K562 (cell line): Measurements from ENCODE around the gene PIK3R1. TPM values are rescaled to one million over a fixed set of nuclear protein-coding genes. Genes with fewer than 3 reads are reported as not detected.

ENCODE experiments used
- ASH1L ChIP-seq: fragments of 450-650 bp; IDR thresholded peaks from 2 replicates; pipeline ENCODE4 v1.6.1; 2018; ENCODE audit warnings: borderline replicate concordance, mild to moderate bottlenecking, low read depth; ENCODE audit not compliant: partially characterized antibody
- DPF2 ChIP-seq: fragments of 450-650 bp; IDR thresholded peaks from 2 replicates; pipeline ENCODE4 v1.6.1; 2016
- GTF2F1 ChIP-seq: IDR thresholded peaks from 2 replicates; pipeline ENCODE4 v1.6.1; 2011; ENCODE audit warnings: low read depth, low read length, improper control_type of control experiment
- HLTF ChIP-seq: fragments of 450-650 bp; IDR thresholded peaks from 2 replicates; pipeline ENCODE4 v1.6.1; 2016
- HOXB6 ChIP-seq: fragments of 250-450 bp; sonication (Bioruptor Pico); IDR thresholded peaks from 2 replicates; pipeline ENCODE4 v1.5.1; 2022; ENCODE audit warnings: mild to moderate bottlenecking, borderline replicate concordance
- PYGO2 ChIP-seq: fragments of 450-650 bp; IDR thresholded peaks from 2 replicates; pipeline ENCODE4 v1.6.1; 2016; ENCODE audit warnings: mild to moderate bottlenecking, missing genetic modification characterization, moderate library complexity, missing compliant biosample characterization
- SREBF2 ChIP-seq: sonication (generic); formaldehyde crosslinking; IDR thresholded peaks from 2 replicates; pipeline ENCODE4 v1.4.0; 2020; ENCODE audit warnings: mild to moderate bottlenecking, missing genetic modification reagents
- ZNF785 ChIP-seq: fragments of 250-450 bp; sonication (Bioruptor Pico); IDR thresholded peaks from 2 replicates; pipeline ENCODE4 v1.4.0; 2020; ENCODE audit warnings: mild to moderate bottlenecking
- polyA plus RNA-seq, 8 experiments: library from polyadenylated mRNA; depleted of rRNA in 4 of 8; stranded (reverse) in 5 of 8; unstranded in 3 of 8; fragments of >200 nt; fragmentation: Nextera tagmentation in 2 of 8; fragmentation: Illumina TruSeq in 1 of 8; extraction: Ambion mirVana in 2 of 8; extraction: Trizol in 1 of 8; gene quantifications; 2 replicates each; pipeline versions ENCODE4 v1.2.1 to v1.2.3, GENCODE V29; 2011 to 2014; ENCODE audit warnings: inconsistent platforms in 1 of 8, missing spikeins in 1 of 8
- total RNA-seq, 7 experiments: library from RNA; depleted of rRNA in 6 of 7; stranded (reverse); fragments of >200 nt in 6 of 7; fragmentation: Illumina TruSeq in 2 of 7; extraction: Trizol in 2 of 7; gene quantifications; 2 replicates each; pipeline versions ENCODE4 v1.2.1 to v1.2.3, GENCODE V29; 2011 to 2021; ENCODE audit warnings: low replicate concordance in 1 of 7
- TF ChIP-seq, protein P1 (sequence below): sonication (generic); formaldehyde crosslinking; IDR thresholded peaks from 2 replicates; pipeline ENCODE4 v1.8.0; 2023; ENCODE audit warnings: mild to moderate bottlenecking, missing genetic modification reagents
- TF ChIP-seq, protein P2 (sequence below): fragments of 450-650 bp; IDR thresholded peaks from 2 replicates; pipeline ENCODE4 v1.6.1; 2016
- TF ChIP-seq, protein P3 (sequence below): fragments of 250-450 bp; sonication (Bioruptor Pico); IDR thresholded peaks from 2 replicates; pipeline ENCODE4 v1.5.0; 2022; ENCODE audit warnings: mild to moderate bottlenecking
- TF ChIP-seq, protein P4 (sequence below): sonication (generic); formaldehyde crosslinking; IDR thresholded peaks from 2 replicates; pipeline ENCODE4 v1.8.0; 2022; ENCODE audit warnings: mild to moderate bottlenecking, missing genetic modification reagents
- TF ChIP-seq, protein P5 (sequence below): IDR thresholded peaks from 2 replicates; pipeline ENCODE4 v1.6.1; 2016; ENCODE audit warnings: missing genetic modification characterization, missing compliant biosample characterization

Gene PIK3R1
- total and polyA plus RNA-seq, 9 of the 15 experiments (the other 6 are each of a cell fraction or from before 2014, with no cell fraction given) = 1.1 to 9.7 (median 4.8) TPM

DNA sequence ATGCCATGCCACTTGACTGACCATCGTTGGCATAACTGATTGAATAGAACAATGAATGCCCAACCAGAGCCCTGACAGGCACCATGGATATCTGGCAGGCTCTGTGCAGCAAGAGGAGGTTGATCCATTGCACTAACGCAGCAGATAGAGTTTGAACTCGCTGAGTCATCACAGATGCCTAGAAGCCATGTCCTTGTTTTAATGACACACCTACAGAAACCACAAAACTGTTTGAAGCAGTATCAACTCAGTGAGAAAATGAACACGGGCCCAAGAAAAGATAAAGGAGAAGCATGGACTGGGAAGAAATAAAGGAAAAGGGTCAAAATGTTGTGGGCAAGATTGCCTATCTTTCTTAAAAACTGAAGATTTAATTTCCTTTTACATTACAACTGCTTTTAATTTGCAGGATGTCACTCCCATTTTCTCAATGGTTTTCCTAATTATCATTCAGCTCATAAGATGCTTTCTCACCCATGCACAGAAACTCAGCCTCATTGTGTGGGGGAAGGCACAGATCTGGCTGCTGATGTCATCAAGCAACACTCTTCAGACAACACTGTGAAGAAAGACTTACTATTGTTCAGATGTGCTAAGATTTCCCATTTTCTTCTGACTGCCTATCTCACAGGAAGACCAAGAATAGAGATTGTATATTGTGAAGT, 129.0 kb downstream of the PIK3R1 start (continued):
- TF ChIP-seq PYGO2 (tag) (0 out of 2 replicates have a peak, but pooled peaks have one; percentile 20), HLTF (no peak), ZNF785 (CRISPR knock-in tag) (no peak), GTF2F1 (no peak), HOXB6 (no peak), SREBF2 (no peak), ASH1L (no peak), DPF2 (peak; percentile 90)
- TF ChIP-seq, protein P1, sequence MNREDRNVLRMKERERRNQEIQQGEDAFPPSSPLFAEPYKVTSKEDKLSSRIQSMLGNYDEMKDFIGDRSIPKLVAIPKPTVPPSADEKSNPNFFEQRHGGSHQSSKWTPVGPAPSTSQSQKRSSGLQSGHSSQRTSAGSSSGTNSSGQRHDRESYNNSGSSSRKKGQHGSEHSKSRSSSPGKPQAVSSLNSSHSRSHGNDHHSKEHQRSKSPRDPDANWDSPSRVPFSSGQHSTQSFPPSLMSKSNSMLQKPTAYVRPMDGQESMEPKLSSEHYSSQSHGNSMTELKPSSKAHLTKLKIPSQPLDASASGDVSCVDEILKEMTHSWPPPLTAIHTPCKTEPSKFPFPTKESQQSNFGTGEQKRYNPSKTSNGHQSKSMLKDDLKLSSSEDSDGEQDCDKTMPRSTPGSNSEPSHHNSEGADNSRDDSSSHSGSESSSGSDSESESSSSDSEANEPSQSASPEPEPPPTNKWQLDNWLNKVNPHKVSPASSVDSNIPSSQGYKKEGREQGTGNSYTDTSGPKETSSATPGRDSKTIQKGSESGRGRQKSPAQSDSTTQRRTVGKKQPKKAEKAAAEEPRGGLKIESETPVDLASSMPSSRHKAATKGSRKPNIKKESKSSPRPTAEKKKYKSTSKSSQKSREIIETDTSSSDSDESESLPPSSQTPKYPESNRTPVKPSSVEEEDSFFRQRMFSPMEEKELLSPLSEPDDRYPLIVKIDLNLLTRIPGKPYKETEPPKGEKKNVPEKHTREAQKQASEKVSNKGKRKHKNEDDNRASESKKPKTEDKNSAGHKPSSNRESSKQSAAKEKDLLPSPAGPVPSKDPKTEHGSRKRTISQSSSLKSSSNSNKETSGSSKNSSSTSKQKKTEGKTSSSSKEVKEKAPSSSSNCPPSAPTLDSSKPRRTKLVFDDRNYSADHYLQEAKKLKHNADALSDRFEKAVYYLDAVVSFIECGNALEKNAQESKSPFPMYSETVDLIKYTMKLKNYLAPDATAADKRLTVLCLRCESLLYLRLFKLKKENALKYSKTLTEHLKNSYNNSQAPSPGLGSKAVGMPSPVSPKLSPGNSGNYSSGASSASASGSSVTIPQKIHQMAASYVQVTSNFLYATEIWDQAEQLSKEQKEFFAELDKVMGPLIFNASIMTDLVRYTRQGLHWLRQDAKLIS = no peak; the same call in 1 of the 2 replicates
- TF ChIP-seq, protein P2, sequence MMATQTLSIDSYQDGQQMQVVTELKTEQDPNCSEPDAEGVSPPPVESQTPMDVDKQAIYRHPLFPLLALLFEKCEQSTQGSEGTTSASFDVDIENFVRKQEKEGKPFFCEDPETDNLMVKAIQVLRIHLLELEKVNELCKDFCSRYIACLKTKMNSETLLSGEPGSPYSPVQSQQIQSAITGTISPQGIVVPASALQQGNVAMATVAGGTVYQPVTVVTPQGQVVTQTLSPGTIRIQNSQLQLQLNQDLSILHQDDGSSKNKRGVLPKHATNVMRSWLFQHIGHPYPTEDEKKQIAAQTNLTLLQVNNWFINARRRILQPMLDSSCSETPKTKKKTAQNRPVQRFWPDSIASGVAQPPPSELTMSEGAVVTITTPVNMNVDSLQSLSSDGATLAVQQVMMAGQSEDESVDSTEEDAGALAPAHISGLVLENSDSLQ = peak; percentile 61
- TF ChIP-seq, protein P3, sequence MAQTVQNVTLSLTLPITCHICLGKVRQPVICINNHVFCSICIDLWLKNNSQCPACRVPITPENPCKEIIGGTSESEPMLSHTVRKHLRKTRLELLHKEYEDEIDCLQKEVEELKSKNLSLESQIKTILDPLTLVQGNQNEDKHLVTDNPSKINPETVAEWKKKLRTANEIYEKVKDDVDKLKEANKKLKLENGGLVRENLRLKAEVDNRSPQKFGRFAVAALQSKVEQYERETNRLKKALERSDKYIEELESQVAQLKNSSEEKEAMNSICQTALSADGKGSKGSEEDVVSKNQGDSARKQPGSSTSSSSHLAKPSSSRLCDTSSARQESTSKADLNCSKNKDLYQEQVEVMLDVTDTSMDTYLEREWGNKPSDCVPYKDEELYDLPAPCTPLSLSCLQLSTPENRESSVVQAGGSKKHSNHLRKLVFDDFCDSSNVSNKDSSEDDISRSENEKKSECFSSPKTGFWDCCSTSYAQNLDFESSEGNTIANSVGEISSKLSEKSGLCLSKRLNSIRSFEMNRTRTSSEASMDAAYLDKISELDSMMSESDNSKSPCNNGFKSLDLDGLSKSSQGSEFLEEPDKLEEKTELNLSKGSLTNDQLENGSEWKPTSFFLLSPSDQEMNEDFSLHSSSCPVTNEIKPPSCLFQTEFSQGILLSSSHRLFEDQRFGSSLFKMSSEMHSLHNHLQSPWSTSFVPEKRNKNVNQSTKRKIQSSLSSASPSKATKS (CRISPR knock-in tag) = no peak
- TF ChIP-seq, protein P4, sequence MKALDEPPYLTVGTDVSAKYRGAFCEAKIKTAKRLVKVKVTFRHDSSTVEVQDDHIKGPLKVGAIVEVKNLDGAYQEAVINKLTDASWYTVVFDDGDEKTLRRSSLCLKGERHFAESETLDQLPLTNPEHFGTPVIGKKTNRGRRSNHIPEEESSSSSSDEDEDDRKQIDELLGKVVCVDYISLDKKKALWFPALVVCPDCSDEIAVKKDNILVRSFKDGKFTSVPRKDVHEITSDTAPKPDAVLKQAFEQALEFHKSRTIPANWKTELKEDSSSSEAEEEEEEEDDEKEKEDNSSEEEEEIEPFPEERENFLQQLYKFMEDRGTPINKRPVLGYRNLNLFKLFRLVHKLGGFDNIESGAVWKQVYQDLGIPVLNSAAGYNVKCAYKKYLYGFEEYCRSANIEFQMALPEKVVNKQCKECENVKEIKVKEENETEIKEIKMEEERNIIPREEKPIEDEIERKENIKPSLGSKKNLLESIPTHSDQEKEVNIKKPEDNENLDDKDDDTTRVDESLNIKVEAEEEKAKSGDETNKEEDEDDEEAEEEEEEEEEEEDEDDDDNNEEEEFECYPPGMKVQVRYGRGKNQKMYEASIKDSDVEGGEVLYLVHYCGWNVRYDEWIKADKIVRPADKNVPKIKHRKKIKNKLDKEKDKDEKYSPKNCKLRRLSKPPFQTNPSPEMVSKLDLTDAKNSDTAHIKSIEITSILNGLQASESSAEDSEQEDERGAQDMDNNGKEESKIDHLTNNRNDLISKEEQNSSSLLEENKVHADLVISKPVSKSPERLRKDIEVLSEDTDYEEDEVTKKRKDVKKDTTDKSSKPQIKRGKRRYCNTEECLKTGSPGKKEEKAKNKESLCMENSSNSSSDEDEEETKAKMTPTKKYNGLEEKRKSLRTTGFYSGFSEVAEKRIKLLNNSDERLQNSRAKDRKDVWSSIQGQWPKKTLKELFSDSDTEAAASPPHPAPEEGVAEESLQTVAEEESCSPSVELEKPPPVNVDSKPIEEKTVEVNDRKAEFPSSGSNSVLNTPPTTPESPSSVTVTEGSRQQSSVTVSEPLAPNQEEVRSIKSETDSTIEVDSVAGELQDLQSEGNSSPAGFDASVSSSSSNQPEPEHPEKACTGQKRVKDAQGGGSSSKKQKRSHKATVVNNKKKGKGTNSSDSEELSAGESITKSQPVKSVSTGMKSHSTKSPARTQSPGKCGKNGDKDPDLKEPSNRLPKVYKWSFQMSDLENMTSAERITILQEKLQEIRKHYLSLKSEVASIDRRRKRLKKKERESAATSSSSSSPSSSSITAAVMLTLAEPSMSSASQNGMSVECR (CRISPR knock-in tag) = no peak
- TF ChIP-seq, protein P5, sequence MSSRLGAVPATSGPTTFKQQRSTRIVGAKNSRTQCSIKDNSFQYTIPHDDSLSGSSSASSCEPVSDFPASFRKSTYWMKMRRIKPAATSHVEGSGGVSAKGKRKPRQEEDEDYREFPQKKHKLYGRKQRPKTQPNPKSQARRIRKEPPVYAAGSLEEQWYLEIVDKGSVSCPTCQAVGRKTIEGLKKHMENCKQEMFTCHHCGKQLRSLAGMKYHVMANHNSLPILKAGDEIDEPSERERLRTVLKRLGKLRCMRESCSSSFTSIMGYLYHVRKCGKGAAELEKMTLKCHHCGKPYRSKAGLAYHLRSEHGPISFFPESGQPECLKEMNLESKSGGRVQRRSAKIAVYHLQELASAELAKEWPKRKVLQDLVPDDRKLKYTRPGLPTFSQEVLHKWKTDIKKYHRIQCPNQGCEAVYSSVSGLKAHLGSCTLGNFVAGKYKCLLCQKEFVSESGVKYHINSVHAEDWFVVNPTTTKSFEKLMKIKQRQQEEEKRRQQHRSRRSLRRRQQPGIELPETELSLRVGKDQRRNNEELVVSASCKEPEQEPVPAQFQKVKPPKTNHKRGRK (tag) = no peak
